PC-9 (cell line): ENCODE data around the gene ROCK1. TPM values are rescaled to one million over a fixed set of nuclear protein-coding genes. Genes with fewer than 3 reads are reported as not detected.

Source experiments
- BruUV-seq: library from RNA; stranded (reverse); fragments of 400-500 nt; replicated peaks from 2 replicates; lab custom pipeline; 2021; lab: Mats Ljungman, UMichigan
- CTCF ChIA-PET: fragments of 300-600 bp; sonication (Branson Sonifier 250); formaldehyde crosslinking; loops from one replicate; lab custom pipeline; 2022; ENCODE audit warnings: antibody characterized with exemption; lab: Charles Lee
- POLR2A ChIA-PET: fragments of 300-600 bp; sonication (Branson Sonifier 250); formaldehyde crosslinking; loops from one replicate; lab custom pipeline; 2022; ENCODE audit warnings: antibody characterized with exemption; ENCODE audit not compliant: unreplicated experiment; lab: Charles Lee
- DNase-seq, 2 experiments: peaks; one replicate each; pipeline versions ENCODE4 v3.0.0 to v3.0.0-alpha.2; 2015 to 2022; ENCODE audit warnings: mixed read lengths in 1 of 2
- H2AFZ ChIP-seq: fragments of 200-600 bp; sonication (generic); 2 replicates; pipeline ENCODE4 v1.8.1; 2017; ENCODE audit warnings: antibody characterized with exemption
- H3F3A ChIP-seq: fragments of 200-600 bp; sonication (generic); 2 replicates; pipeline ENCODE4 v1.8.1; 2017; ENCODE audit warnings: antibody characterized with exemption, mild to moderate bottlenecking, low read depth; ENCODE audit not compliant: insufficient read depth
- H3K27ac ChIP-seq: fragments of 200-600 bp; sonication (generic); 2 replicates; pipeline ENCODE4 v1.6.1; 2016; ENCODE audit warnings: mixed run types
- H3K27me3 ChIP-seq: fragments of 200-600 bp; sonication (generic); 2 replicates; pipeline ENCODE4 v1.6.1; 2016; ENCODE audit warnings: low read depth, mixed run types; ENCODE audit not compliant: insufficient read depth
- H3K36me3 ChIP-seq: fragments of 200-600 bp; sonication (generic); 2 replicates; pipeline ENCODE4 v1.6.1; 2016; ENCODE audit warnings: low read depth, mixed run types
- H3K4me1 ChIP-seq: fragments of 200-600 bp; sonication (generic); replicated peaks from 2 replicates; pipeline ENCODE4 v1.6.1; 2016; ENCODE audit warnings: mixed run types; ENCODE audit not compliant: insufficient read depth
- H3K4me2 ChIP-seq: fragments of 200-600 bp; sonication (generic); 2 replicates; pipeline ENCODE4 v1.6.1; 2017; ENCODE audit warnings: mixed run types
- H3K4me3 ChIP-seq: fragments of 200-600 bp; sonication (generic); 2 replicates; pipeline ENCODE4 v1.6.1; 2016; ENCODE audit warnings: mixed run types
- H3K79me2 ChIP-seq: fragments of 200-600 bp; sonication (generic); 2 replicates; pipeline ENCODE4 v1.6.1; 2017; ENCODE audit warnings: low read depth, mixed run types
- H3K9me2 ChIP-seq: fragments of 200-600 bp; sonication (generic); 2 replicates; pipeline ENCODE4 v1.8.1; 2017; ENCODE audit warnings: mild to moderate bottlenecking; ENCODE audit not compliant: insufficient read depth
- H3K9me3 ChIP-seq: fragments of 200-600 bp; sonication (generic); 2 replicates; pipeline ENCODE4 v1.8.1; 2016; ENCODE audit warnings: low read depth; ENCODE audit not compliant: insufficient read depth
- H4K20me1 ChIP-seq: fragments of 200-600 bp; sonication (generic); 2 replicates; pipeline ENCODE4 v1.8.1; 2017; ENCODE audit not compliant: insufficient read depth
- CTCF ChIP-seq: fragments of 200-600 bp; sonication (generic); conservative IDR thresholded peaks from 2 replicates; pipeline ENCODE4 v1.6.1; 2017; ENCODE audit warnings: mixed run types, antibody characterized with exemption, mild to moderate bottlenecking, moderate library complexity
- EZH2 ChIP-seq: fragments of 200-600 bp; sonication (generic); IDR thresholded peaks from 2 replicates; pipeline ENCODE4 v1.8.0; 2017; ENCODE audit warnings: antibody characterized with exemption, low read depth
- intact Hi-C: fragments of 100-400 bp; cut with micrococcal nuclease; formaldehyde crosslinking; loops from one replicate; pipeline ENCODE4 v1.10.0; 2022; ENCODE audit not compliant: unreplicated experiment
- total RNA-seq: library from RNA; stranded (reverse); gene quantifications from 2 replicates; pipeline ENCODE4 v1.2.3, GENCODE V29; 2021

The ROCK1 gene
- total RNA-seq, 1 experiment from 2014 or later, result 26.8 TPM

DNA sequence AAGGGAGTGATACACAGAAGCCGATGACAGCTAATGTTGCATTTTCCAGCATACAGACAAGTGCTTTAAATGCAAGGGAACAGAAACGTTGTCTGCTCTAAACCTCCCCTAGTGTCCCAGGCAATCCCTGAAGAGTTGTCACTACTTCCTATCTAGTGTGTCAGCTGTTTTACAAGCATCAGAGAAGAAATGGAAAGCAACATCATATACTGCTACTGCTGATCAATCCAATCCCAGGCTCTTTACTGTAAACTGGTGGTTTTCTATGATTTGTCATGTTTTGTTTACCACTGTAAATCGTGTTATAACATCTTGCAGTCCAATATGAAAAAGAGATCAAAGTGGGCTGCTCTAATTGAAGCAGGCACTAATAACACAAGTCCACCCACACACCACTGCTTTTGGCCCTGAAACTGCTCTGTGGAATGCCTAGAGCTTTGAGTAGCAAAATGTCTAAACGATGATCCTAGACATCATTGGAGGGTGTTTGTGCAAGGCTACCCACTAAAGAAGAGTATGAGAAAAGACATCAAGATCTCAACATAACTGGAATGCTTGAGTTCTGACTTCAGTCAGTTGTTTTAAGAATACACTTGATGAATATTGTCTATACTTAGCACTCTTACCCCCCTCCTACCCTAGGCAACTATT is 18.1 kb upstream of the ROCK1 start:
- no peak overlapping the region for H3K4me3 ChIP-seq
- no peak overlapping the region for H3K4me2 ChIP-seq
- no peak overlapping the region for H3K27ac ChIP-seq
- H3K4me1 ChIP-seq, result no peaks in the 10 kb centered on the region
- no peaks in the 10 kb centered on the region for H3K36me3 ChIP-seq
- no peak overlapping the region for H2AFZ ChIP-seq
- H3K27me3 ChIP-seq, result no peaks in the 10 kb centered on the region
- no peaks in the 10 kb centered on the region for H4K20me1 ChIP-seq
- H3F3A ChIP-seq, result no peaks in the 10 kb centered on the region
- DNase-seq, result no peak
- BruUV-seq, result no TSS peak
- intact Hi-C loops, result loop anchor here (10.0 kb wide), 1 partner anchor 155 kb away; no protein-coding TSS in a partner anchor
- CTCF ChIA-PET, result no interaction called here
- no peaks in the 10 kb centered on the region for H3K9me2 ChIP-seq
- TF ChIP-seq CTCF, result no peak
- TF ChIP-seq EZH2, result no peak
- H3K79me2 ChIP-seq, result no peaks in the 10 kb centered on the region
- POLR2A ChIA-PET, result no interaction called here
- no peaks in the 10 kb centered on the region for H3K9me3 ChIP-seq

GRCh38 chr18:21123290-21123926 is 11.8 kb upstream of the ROCK1 start:
- no peak for TF ChIP-seq EZH2
- TF ChIP-seq CTCF, result no peak
- H3K4me2 ChIP-seq, result no peak overlapping the region
- no peaks in the 10 kb centered on the region for H3K27me3 ChIP-seq
- H3K9me3 ChIP-seq, result no peaks in the 10 kb centered on the region
- no peak overlapping the region for H3K27ac ChIP-seq
- H3F3A ChIP-seq, result no peaks in the 10 kb centered on the region
- no peak overlapping the region for H3K4me3 ChIP-seq
- no peaks in the 10 kb centered on the region for H3K4me1 ChIP-seq
- ChIA-PET CTCF (no interaction called here), POLR2A (no interaction called here)
- no peaks in the 10 kb centered on the region for H4K20me1 ChIP-seq
- no peaks in the 10 kb centered on the region for H3K9me2 ChIP-seq
- H2AFZ ChIP-seq, result no peak overlapping the region
- intact Hi-C loops, result no loop called here
- no TSS peak for BruUV-seq
- no peaks in the 10 kb centered on the region for H3K79me2 ChIP-seq
- no peaks in the 10 kb centered on the region for H3K36me3 ChIP-seq
- no peak for DNase-seq

- H3K4me1 ChIP-seq, result no peaks in the 10 kb centered on the region
- no peaks in the 10 kb centered on the region for H3K27me3 ChIP-seq
- H3K79me2 ChIP-seq, result no peaks in the 10 kb centered on the region
- no peaks in the 10 kb centered on the region for H3K36me3 ChIP-seq
- no peak for DNase-seq
- H4K20me1 ChIP-seq, result no peaks in the 10 kb centered on the region
- ChIA-PET CTCF (no interaction called here), POLR2A (no interaction called here)
- no peaks in the 10 kb centered on the region for H3K9me3 ChIP-seq
- H3F3A ChIP-seq, result no peaks in the 10 kb centered on the region
- H3K4me2 ChIP-seq, result no peak overlapping the region
- no peak for TF ChIP-seq EZH2
- no peak for TF ChIP-seq CTCF
- intact Hi-C loops, result no loop called here
- H2AFZ ChIP-seq, result no peak overlapping the region
- no TSS peak for BruUV-seq
- H3K9me2 ChIP-seq, result no peaks in the 10 kb centered on the region
- no peak overlapping the region for H3K27ac ChIP-seq
- H3K4me3 ChIP-seq, result no peak overlapping the region
These were observed 7.2 kb upstream of the ROCK1 start for GRCh38 chr18:21118806-21119205.
